Mesendoderm (in vitro differentiated cells): ENCODE data around the gene ZGLP1. TPM values are rescaled to one million over a fixed set of nuclear protein-coding genes. Genes with fewer than 3 reads are reported as not detected.

ENCODE experiments used
- DNase-seq: peaks from one replicate; pipeline ENCODE4 v3.0.0; 2013
- H2AK5ac ChIP-seq: 2 replicates; pipeline ENCODE4 v1.6.1; 2013; ENCODE audit warnings: low read length, inconsistent platforms
- H2BK120ac ChIP-seq: 2 replicates; pipeline ENCODE4 v1.6.1; 2013; ENCODE audit warnings: low read depth, mild to moderate bottlenecking, low read length, moderate library complexity, mixed read lengths
- H2BK15ac ChIP-seq: replicated peaks from 2 replicates; pipeline ENCODE4 v1.6.1; 2013; ENCODE audit warnings: low read depth, mild to moderate bottlenecking, moderate library complexity
- H2BK5ac ChIP-seq: 2 replicates; pipeline ENCODE4 v1.6.1; 2013; ENCODE audit warnings: low read length, inconsistent platforms
- H3K18ac ChIP-seq: 2 replicates; pipeline ENCODE4 v1.6.1; 2013; ENCODE audit warnings: mild to moderate bottlenecking, low read length, mixed read lengths
- H3K23ac ChIP-seq: one replicate; pipeline ENCODE4 v1.6.1; 2013; ENCODE audit warnings: low read length
- H3K27ac ChIP-seq: 2 replicates; pipeline ENCODE4 v1.5.1; 2013; ENCODE audit warnings: low read depth, mild to moderate bottlenecking, inconsistent platforms, low read length, moderate library complexity
- H3K27me3 ChIP-seq: 2 replicates; pipeline ENCODE4 v1.6.1; 2013; ENCODE audit warnings: low read length, control low read depth, mild to moderate bottlenecking, inconsistent platforms; ENCODE audit not compliant: insufficient read depth, poor library complexity
- H3K36me3 ChIP-seq: 2 replicates; pipeline ENCODE4 v1.6.1; 2013; ENCODE audit warnings: low read length, inconsistent platforms; ENCODE audit not compliant: control insufficient read depth, insufficient read depth
- H3K4ac ChIP-seq: one replicate; pipeline ENCODE4 v1.6.1; 2013; ENCODE audit warnings: low read depth, mild to moderate bottlenecking, low read length, moderate library complexity
- H3K4me1 ChIP-seq: 2 replicates; pipeline ENCODE4 v1.6.1; 2013; ENCODE audit warnings: low read depth, low read length, inconsistent platforms; ENCODE audit not compliant: control insufficient read depth
- H3K4me2 ChIP-seq: 2 replicates; pipeline ENCODE4 v1.6.1; 2013; ENCODE audit warnings: low read length
- H3K4me3 ChIP-seq: 2 replicates; pipeline ENCODE4 v1.5.1; 2013; ENCODE audit warnings: mild to moderate bottlenecking, low read length
- H3K56ac ChIP-seq: one replicate; pipeline ENCODE4 v1.6.1; 2013; ENCODE audit warnings: low read length
- H3K79me1 ChIP-seq: 2 replicates; pipeline ENCODE4 v1.6.1; 2013; ENCODE audit warnings: low read length, inconsistent platforms
- H3K79me2 ChIP-seq: 2 replicates; pipeline ENCODE4 v1.6.1; 2013; ENCODE audit warnings: mild to moderate bottlenecking, low read length; ENCODE audit not compliant: control insufficient read depth, insufficient read depth
- H3K9ac ChIP-seq: 2 replicates; pipeline ENCODE4 v1.6.1; 2013; ENCODE audit warnings: low read length, inconsistent platforms
- H4K5ac ChIP-seq: one replicate; pipeline ENCODE4 v1.6.1; 2013; ENCODE audit warnings: low read length
- H4K8ac ChIP-seq: one replicate; pipeline ENCODE4 v1.6.1; 2013; ENCODE audit warnings: low read depth, mild to moderate bottlenecking, control low read depth, low read length, moderate library complexity
- WGBS: extraction: QIAGEN DNeasy Blood & Tissue Kit; methylation state at CpG from one replicate; pipeline ENCODE4 v1.1.7; 2013; ENCODE audit warnings: low lambda C conversion rate, missing lambda C conversion rate; ENCODE audit not compliant: insufficient coverage; ENCODE audit errors: extremely low coverage; 5-methylcytosine and 5-hydroxymethylcytosine counted together
- polyA plus RNA-seq, 2 experiments: library from polyadenylated mRNA; stranded (reverse); fragments of 200-250 nt; gene quantifications; one replicate each; pipeline ENCODE4 v1.2.3, GENCODE V29; 2013

ZGLP1 gene
- 3.0 TPM for polyA plus RNA-seq (2013, experiment 1 of 2)
- polyA plus RNA-seq (2013, experiment 2 of 2), result 2.3 TPM

DNA sequence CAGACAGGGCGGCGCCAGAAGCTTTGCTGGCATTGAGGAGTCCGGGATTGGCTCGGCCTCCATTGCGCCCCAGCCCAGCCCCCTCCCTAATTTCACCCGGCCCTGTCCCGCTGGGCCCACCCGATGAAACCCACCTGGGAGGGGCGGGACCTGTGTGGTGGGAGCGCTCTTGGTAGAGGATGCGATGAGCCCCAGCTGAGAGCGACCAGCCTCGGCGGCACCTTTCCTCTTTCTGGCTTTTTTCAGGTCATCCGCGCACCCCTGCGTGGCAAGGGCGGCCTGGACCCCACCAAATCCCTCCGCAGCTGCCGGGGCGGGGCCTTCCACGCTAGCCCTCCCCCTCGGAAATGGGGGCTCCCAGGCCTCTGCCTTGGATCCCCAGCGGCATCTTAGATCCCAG lies at the start of gene ZGLP1:
Gene ZGLP1, minus strand, starts transcription at position 393 of the 400 bp plus-strand sequence.
- no CpG with 5 or more reads among the region's 24 CpGs for WGBS

DNA sequence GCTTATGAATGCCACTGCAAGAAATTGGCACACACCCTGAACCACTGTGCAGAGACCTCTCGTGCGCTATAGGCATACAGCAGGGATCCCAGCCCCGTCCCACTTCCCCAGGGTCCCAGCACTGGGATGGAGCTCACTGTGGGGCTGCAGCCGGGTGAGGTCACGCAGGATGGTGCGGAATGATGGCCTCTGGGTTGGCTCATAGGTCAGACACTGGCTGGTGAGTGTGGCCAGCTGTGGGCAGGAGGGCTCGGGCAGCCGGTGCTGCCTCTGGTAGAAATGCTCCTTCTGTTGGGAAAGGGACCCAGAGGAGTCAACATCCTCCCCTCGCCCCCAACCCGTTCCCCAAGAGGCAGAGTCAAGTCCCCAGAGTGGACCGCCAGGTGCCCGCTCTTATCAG lies 46.8 kb upstream of the ZGLP1 start:
- no CpG with 5 or more reads among the region's 12 CpGs for WGBS
- DNase-seq, result no peak
- no peaks in the 10 kb centered on the region for H3K27me3 ChIP-seq
- H2BK15ac ChIP-seq, result no peak overlapping the region
- no peaks in the 10 kb centered on the region for H3K79me1 ChIP-seq
- H3K4me2 ChIP-seq, result no peak overlapping the region
- H3K36me3 ChIP-seq, result no peaks in the 10 kb centered on the region
- no peak overlapping the region for H3K4me3 ChIP-seq
- H4K5ac ChIP-seq, result no peak overlapping the region
- H3K4ac ChIP-seq, result no peak overlapping the region
- H3K9ac ChIP-seq, result no peak overlapping the region
- peaks cover 3% of the 10 kb centered on the region for H3K4me1 ChIP-seq
- no peak overlapping the region for H2BK5ac ChIP-seq
- no peak overlapping the region for H3K18ac ChIP-seq
- H2AK5ac ChIP-seq, result no peak overlapping the region
- no peaks in the 10 kb centered on the region for H3K79me2 ChIP-seq
- H4K8ac ChIP-seq, result no peak overlapping the region
- H2BK120ac ChIP-seq, result no peak overlapping the region
- no peak overlapping the region for H3K27ac ChIP-seq
- no peak overlapping the region for H3K56ac ChIP-seq
- H3K23ac ChIP-seq, result no peak overlapping the region

More for the DNA sequence above, at the start of gene ZGLP1:
- Histone ChIP-seq H2BK120ac (no peak within 1 kb of the TSS), H3K4me2 (no peak within 1 kb of the TSS), H3K27me3 (no peaks in the 10 kb centered on the region), H3K4ac (no peak within 1 kb of the TSS), H4K8ac (no peak within 1 kb of the TSS), H2BK15ac (no peak within 1 kb of the TSS), H3K9ac (no peak within 1 kb of the TSS), H3K27ac (no peak within 1 kb of the TSS), H3K4me1 (no peaks in the 10 kb centered on the region), H3K79me1 (no peaks in the 10 kb centered on the region), H3K79me2 (no peaks in the 10 kb centered on the region), H2BK5ac (no peak within 1 kb of the TSS), H3K18ac (no peak within 1 kb of the TSS), H3K36me3 (no peaks in the 10 kb centered on the region), H3K56ac (no peak within 1 kb of the TSS), H3K23ac (no peak within 1 kb of the TSS), H3K4me3 (no peak within 1 kb of the TSS), H2AK5ac (no peak within 1 kb of the TSS), H4K5ac (no peak within 1 kb of the TSS)
- DNase-seq, result no peak

GRCh38 chr19:10353793-10354391 lies 44.3 kb upstream of the ZGLP1 start:
- Histone ChIP-seq H3K36me3 (no peaks in the 10 kb centered on the region), H3K79me2 (no peaks in the 10 kb centered on the region), H4K5ac (no peak overlapping the region), H3K9ac (peak overlapping the region; percentile 81), H3K56ac (peak overlapping the region; percentile 89), H2AK5ac (no peak overlapping the region), H3K23ac (no peak overlapping the region), H2BK15ac (no peak overlapping the region), H3K4me1 (peaks cover 3% of the 10 kb centered on the region), H3K4ac (no peak overlapping the region), H3K27ac (no peak overlapping the region), H2BK120ac (no peak overlapping the region), H3K27me3 (no peaks in the 10 kb centered on the region), H2BK5ac (no peak overlapping the region), H3K79me1 (no peaks in the 10 kb centered on the region), H3K4me3 (no peak overlapping the region), H3K4me2 (peak overlapping the region; percentile 96), H4K8ac (no peak overlapping the region), H3K18ac (no peak overlapping the region)
- no CpG with 5 or more reads among the region's 32 CpGs for WGBS
- peak; percentile 97 for DNase-seq

- H3K9ac ChIP-seq, result peak overlapping the region; percentile 81
- no peak overlapping the region for H4K5ac ChIP-seq
- H3K79me1 ChIP-seq, result no peaks in the 10 kb centered on the region
- peak overlapping the region; percentile 89 for H3K56ac ChIP-seq
- DNase-seq, result peak; percentile 94
- H3K4me3 ChIP-seq, result peak overlapping the region; percentile 23
- H3K4me1 ChIP-seq, result peaks cover 3% of the 10 kb centered on the region
- H3K4ac ChIP-seq, result no peak overlapping the region
- no peak overlapping the region for H2AK5ac ChIP-seq
- H2BK5ac ChIP-seq, result no peak overlapping the region
- no CpG with 5 or more reads among the region's 63 CpGs for WGBS
- H2BK120ac ChIP-seq, result no peak overlapping the region
- no peak overlapping the region for H2BK15ac ChIP-seq
- H3K23ac ChIP-seq, result no peak overlapping the region
- peak overlapping the region; percentile 96 for H3K4me2 ChIP-seq
- H4K8ac ChIP-seq, result no peak overlapping the region
- H3K36me3 ChIP-seq, result no peaks in the 10 kb centered on the region
- no peaks in the 10 kb centered on the region for H3K79me2 ChIP-seq
- H3K27ac ChIP-seq, result no peak overlapping the region
- no peak overlapping the region for H3K18ac ChIP-seq
- no peaks in the 10 kb centered on the region for H3K27me3 ChIP-seq
Measured at GRCh38 chr19:10352764-10353671, 43.4 kb upstream of the ZGLP1 start.

DNA sequence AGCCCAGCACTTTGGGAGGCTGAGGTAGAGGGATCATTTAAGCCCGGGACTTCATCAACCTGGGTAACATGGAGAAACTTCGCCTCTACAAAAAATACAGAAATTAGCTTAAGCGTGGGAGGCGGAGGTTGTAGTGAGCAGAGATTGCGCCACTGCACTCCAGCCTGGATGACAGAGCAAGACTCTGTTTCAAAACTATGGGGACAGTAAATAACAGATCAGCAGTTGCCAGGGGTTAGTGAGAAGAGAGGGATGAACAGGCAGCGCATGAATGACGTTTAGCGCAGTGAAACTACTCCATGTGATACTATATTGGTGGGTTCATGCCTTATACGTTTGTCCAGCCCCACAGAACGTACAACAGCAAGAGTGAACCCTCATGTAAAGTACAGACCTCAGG lies 36.9 kb upstream of the ZGLP1 start:
- H3K23ac ChIP-seq, result no peak overlapping the region
- H3K56ac ChIP-seq, result no peak overlapping the region
- no peak overlapping the region for H3K4me3 ChIP-seq
- H3K9ac ChIP-seq, result no peak overlapping the region
- WGBS, result no CpG with 5 or more reads among the region's 10 CpGs
- DNase-seq, result no peak
- H3K4ac ChIP-seq, result no peak overlapping the region
- no peak overlapping the region for H3K4me2 ChIP-seq
- no peak overlapping the region for H4K5ac ChIP-seq
- no peak overlapping the region for H3K18ac ChIP-seq
- H2BK120ac ChIP-seq, result no peak overlapping the region
- H2AK5ac ChIP-seq, result no peak overlapping the region
- no peak overlapping the region for H2BK5ac ChIP-seq
- no peak overlapping the region for H4K8ac ChIP-seq
- H3K79me1 ChIP-seq, result no peaks in the 10 kb centered on the region
- no peak overlapping the region for H2BK15ac ChIP-seq
- no peaks in the 10 kb centered on the region for H3K79me2 ChIP-seq
- H3K4me1 ChIP-seq, result no peaks in the 10 kb centered on the region
- no peaks in the 10 kb centered on the region for H3K27me3 ChIP-seq
- no peak overlapping the region for H3K27ac ChIP-seq
- H3K36me3 ChIP-seq, result no peaks in the 10 kb centered on the region
